ENCODE results near the gene KDM2B.
"Not testable (repeated sequence)": the region's sequence is repeated elsewhere in the genome, so short reads cannot be mapped to it uniquely, and the experiment has no call there.

Gene KDM2B

GRCh38 chr12:121495746-121496145 is 85.1 kb downstream of the KDM2B start:
- DNase-seq, result no peak

DNA sequence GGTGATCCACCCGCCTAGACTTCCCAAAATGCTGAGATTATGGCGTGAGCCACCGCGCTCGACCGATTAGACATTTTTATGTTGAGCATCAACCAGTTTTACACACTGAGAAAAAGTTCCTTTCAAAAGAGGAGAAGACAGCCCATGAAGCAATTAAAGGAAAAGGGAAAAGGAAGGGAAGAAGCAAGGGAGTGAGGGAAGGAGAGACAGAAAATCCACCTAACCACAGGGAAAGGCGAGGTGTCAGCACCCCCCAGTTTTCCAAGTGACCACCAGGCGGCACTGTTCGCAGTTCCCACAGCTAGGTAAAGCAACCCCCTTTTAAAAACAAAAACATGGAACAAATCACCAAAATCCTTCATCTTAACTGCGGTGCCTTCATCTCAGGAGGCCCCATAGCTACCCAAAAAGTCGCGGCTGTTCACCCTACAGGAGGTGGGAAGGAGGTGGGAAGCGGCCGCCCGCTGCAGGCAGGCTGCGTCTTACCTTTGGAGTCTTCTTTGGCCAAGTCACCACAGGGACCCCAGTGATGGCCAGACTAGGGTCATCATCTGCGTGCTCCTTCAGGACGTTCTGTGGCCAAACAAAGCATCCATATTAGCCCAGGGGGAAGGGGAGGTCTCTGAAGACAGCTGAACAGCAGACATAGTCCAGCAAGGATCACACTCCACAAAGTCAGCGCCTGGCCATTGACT is 86.6 kb downstream of the KDM2B start:
- DNase-seq, result peak in 1 of 2 experiments; percentile 48

DNA sequence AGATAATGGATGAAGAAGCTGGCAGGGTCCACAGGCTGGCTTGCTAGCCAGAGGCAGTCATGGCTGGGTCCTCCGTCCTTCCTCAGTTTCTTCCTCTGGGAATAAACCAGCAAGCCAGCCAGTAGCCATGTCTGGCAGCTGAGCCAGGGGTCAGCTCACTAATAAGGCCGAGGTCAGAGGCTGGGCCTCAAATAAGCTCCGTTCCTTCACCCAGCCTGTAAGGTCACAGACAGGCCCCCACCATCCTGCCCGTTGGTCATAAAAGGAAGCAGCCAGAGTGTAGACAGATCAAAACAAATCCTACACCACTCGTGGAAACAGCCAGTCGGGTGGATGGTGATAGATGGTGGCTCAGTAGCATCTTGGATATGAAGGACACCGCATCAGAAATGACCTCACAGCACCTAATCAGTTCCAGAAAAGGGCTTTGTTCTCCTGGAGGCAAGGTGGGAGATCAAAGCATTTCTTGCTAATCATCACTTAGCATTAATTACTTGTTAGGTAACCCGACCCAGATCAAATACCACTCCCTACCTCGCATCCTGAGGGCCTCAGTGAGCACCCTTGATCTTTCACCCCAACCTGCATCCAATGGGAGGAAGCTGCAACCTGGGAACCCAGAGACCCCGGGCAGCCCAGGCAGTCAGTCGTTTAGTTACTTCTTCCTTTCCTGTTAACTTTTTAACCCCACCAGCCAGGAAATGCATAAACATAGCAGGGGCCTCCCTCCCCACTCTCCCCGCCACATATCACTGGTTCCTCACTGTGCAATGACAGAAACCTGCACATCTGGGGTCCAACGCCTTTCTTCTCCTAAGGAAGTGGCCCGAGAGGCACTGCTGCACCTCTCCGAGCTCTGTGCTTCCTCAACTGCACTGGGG is 90.2 kb downstream of the KDM2B start:
- no peak for DNase-seq

GRCh38 chr12:121489874-121490273 is 90.9 kb downstream of the KDM2B start:
- DNase-seq, result no peak

DNA sequence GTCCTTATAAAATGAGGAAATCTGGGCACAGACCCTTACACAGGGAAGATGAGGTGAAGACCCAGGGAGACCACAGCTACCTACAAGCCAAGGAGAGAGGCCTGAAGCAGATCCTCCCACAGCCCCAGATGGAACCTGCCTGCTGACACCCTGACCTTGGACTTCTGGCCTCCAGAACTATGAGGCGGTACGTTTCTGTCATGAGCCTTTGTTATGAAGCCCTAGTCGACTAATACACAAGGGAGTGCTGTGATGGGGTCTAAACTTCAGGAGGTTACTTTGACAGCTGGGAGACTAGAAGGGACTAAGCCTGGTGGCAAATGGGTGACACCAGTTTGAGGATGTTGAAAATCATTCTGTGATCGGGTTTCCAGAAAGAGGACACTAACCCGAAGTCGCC is 95.9 kb downstream of the KDM2B start:
- DNase-seq, result no peak

DNA sequence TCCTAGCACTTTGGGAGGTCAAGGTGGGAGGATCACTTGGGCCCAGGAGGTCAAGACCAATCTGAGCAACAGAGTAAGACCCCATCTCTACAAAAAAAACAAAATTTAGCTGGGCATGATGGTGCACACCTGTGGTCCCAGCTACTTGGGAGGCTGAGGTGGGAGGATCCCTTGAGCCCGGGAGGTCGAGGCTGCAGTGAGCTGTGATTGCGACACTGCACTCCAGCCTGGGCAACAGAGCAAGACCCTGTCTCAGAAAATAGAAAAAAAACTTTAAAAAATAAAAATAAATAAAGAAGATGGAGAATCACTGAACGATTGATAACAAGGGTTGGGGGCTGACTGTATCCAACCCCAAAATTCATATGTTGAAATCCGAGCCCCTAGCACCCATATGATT is 96.3 kb downstream of the KDM2B start:
- not testable (repeated sequence) for DNase-seq

DNA sequence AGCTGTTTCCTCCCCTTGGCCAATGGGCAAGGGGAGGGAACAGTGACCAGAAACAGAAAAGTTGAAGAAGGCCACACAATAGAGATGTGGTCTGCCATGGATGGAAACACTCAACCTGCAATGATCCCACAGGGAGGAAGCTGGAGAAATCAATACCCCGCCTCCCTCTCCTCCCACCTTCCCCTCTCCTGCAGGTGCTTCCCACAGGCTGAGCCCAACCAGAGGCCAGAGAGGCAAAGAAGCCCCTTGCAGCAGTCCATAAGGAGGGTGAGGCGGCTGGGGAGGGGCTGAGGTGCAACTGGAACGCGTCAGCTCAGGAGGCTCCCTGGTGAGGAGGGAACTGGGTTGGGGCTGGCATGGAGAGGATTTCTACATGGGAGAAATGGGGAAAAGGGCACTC is 96.9 kb downstream of the KDM2B start:
- DNase-seq, result no peak

DNA sequence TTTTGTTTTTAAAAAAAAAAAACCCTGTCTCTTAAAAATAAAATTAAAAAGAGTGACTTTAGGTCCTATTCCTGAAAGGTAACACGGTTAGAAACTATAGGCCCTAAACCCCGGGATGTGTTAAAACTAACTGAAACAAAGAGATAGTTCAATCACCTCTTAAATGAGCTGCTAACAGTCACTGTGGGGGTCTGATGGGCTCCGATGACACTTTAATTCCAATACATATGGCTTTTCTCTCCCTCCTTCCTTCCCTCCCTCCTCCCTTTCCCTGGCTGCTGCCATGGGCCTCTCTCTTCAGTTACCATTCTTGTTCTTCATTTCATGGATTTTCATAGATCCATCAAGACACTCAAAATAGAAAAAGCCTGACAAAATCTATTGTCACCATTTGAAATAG is 104.3 kb downstream of the KDM2B start:
- no peak for DNase-seq

- DNase-seq, result no peak
Measured at GRCh38 chr12:121475279-121475678, 105.5 kb downstream of the KDM2B start.

GRCh38 chr12:121472150-121472905 is 108.5 kb downstream of the KDM2B start:
- DNase-seq, result no peak

DNA sequence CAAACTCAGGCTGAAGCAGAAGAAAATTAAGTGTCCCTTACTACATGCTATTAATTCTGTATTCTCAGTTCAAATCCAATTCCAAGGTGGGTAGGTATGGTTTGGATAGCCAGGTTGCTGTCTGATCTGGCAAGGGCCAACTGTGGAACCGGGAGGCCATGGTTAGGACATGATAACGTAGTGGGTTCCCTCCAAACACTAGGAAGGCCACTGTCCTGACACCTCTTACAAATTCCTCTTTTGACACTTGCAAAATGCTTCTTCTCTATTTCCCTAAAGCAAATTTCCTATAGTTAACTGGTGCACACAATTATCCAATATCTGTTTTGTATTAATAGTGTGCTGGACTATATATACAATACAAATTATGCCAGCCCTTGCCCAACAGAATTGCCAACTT is 110.1 kb downstream of the KDM2B start:
- no peak for DNase-seq

- no peak for DNase-seq
Measured at GRCh38 chr12:121468499-121468801, 112.4 kb downstream of the KDM2B start.

DNA sequence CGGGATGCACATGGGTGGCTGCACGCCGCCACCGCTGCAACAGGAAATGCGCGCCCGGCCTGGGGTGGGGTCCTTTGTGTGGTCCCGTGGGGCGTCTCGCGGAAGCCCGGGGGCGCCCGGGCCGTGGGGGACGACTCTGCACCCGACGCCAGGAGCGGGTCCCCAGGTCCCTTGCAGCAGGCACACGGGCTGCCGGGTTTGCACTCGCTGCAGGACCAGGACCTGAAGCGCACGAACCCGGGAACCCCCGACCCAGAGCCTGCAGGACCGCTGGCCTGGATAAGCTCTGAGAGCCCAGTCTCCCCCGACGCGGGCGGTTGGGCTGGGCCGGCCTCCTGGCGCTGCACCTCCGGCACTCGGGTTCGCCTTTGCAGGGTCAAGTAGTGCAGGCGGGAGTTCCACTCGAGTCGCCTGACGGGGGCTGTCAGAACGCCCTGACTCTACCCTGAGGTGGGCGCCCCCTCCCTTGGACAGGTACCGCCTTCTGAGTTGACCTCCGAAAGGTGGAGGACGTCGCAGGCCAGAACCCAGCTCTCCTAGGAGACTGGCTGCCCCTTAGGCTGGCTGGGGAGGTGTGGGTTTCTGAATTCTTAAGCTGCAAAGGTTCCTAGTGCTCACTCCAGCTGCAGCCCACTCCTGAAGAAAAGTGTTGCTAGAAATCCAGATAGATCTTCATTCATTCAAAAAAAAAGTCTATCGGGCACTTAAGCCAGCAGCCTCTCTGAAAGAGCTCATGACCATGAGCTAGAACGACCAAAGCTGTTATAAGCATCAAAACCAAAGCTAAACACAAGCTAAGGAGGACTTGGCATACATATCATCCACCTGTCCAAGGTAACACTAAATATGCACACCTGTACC is 113.0 kb downstream of the KDM2B start:
- peak; percentile 45 to 81 for DNase-seq

DNA sequence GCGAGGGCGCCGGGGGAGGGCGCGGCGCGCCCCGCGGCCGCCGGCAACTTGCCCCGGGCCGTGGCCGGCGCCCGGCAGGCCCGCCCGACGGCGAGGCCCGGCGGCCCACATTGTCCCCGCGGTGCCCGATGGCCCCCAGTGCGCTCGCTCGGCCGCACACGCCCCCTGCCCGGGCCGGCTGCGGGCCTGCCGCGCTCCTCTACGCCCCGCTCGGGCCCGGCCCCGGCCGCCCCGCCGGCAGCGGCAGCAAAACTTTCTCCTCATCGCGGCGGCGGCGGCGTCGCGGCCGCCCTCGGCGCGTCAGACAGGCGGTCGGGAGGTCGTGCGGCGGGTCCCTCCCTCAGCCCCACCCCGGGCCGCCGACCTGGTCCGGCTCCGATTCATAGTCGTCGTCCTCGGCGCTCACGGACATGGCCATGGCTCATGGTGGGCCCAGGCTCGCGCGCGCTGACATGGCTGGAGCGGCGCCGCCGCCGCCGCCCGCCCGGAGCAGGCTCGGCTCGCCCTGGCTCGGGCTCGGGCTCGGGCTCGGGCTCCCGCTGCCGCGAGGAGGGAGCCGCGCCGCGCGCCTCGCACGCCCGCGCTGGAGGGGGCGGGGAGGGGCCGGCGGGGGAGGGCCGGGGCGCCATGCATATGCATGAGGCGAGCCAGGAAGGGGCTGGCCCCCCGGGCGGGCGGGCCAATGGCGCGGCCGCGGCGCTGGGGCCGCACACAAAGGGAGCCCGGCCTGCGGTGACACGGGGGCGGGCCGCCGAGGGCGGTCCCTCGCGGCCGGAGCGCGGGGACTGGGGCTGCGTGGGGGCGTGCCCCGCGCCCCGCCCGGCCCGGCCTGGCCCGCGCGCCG is 113.8 kb downstream of the KDM2B start:
- DNase-seq, result peak; percentile 45 to 95

GRCh38 chr12:121465921-121466793 is 114.7 kb downstream of the KDM2B start:
- DNase-seq, result peak in 1 of 2 experiments; percentile 45

DNA sequence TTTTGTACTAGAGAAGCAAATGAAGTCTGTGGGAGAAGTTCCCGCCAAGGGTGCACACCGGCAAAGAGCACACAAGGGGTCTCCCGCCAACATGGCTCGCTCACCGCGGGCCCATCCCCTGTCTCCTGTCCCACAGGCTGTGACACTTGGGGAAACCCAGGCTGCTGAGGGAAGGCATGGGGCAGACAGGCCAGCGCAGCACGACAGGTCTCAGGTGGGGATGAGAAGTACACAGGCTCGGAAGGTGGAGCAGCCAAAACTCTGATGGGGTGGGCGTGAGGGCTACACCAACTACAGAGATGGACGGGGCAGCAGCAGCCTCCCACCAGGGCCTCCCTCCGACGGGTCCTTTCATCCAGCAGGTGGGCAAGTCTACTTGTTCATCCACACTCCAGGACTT is 116.5 kb downstream of the KDM2B start:
- no peak for DNase-seq

DNA sequence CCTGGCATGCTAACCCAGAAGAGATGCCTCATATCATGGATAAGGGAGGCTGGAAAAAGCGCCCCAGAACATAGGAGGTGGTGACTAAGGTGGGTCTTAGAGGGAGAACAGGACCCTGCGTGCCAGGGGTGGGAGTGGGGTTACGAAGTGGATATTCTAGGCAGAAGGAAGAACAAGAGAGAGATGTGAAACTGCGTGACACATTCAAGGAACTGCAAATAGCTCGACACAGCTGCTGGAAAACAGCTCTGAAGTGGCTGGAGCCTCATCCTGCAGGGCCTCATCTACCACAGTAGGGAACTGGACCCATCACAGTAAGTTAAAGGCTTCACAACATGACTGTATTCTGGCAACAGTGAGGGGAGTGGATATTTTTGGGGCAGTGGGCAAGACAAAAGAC is 119.8 kb downstream of the KDM2B start:
- DNase-seq, result no peak

GRCh38 chr12:121456551-121456950 is 124.3 kb downstream of the KDM2B start:
- no peak for DNase-seq

DNA sequence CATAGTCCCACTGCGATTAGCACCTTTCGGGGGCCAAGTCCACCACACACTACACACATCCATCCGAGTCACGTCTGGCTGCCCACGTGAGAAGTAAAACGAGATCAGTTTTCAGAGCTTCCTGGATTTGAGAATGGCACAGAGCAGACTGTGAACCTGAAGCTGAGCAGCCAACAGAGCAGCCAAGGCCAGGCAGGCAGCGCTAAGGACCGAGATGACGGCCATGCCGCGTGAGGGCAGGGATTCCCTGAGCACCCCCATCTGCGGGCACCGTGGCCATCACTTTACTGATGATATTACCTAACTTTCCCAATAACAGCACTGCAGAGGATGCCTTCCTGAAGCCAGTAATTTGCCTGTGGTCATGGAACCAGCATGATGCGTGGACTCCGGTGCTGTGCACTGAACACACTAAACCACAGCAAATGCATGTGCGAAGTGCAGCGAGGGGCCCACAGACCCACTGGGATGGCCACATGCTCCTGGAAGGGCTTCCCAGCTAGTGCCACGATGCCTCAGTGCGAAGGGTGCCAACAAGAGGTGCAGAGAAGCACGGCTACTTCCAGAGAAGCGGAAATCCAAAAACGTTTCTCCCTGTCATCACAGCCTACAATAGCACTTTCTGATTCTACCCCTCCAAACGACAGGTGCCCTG is 124.9 kb downstream of the KDM2B start:
- DNase-seq, result no peak

GRCh38 chr12:121454921-121455320 is 125.9 kb downstream of the KDM2B start:
- DNase-seq, result no peak

Data from NCI-H526 (cell line).